ENCODE data around the gene PRCD.
"Not testable (repeated sequence)": the region's sequence is repeated elsewhere in the genome, so short reads cannot be mapped to it uniquely, and the experiment has no call there.

The PRCD gene

GRCh38 chr17:76504117-76504516, 35.7 kb upstream of the PRCD start:
- DNase-seq: no peak

- peak; percentile 69 to 82 (median 78) for DNase-seq
Observed at GRCh38 chr17:76506408-76507345, 33.2 kb upstream of the PRCD start.

GRCh38 chr17:76508472-76509063, 31.3 kb upstream of the PRCD start:
- DNase-seq: not testable (repeated sequence)

- no peak for DNase-seq
Observed at GRCh38 chr17:76510831-76511244, 29.0 kb upstream of the PRCD start.

- DNase-seq: peak in 2 of 5 experiments; percentile 8 to 68
Observed at GRCh38 chr17:76511668-76512365, 28.0 kb upstream of the PRCD start.

- DNase-seq: no peak
Observed at GRCh38 chr17:76512366-76513305, 27.2 kb upstream of the PRCD start.

DNA sequence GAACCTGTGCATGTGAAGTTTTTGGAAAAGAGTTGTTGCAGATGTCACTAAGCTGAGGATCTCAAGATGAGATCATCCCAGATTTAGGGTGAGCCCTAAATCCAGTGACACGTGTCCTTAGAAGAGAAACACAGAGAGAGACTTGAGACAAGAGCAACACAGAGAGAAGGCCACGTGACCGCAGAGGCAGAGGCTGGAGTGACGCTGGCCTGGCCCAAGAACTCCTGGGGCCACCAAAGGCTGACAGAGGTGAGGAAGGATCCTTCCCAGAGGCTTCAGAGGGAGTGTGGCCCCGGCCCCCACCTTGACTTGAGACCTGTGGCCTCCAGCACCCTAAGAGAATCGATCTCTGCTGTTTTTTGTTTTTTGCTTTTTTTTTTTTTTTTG, 26.5 kb upstream of the PRCD start:
- DNase-seq: no peak

- DNase-seq: not testable (repeated sequence)
Observed at GRCh38 chr17:76514355-76514754, 25.5 kb upstream of the PRCD start.

GRCh38 chr17:76515274-76515949, 24.4 kb upstream of the PRCD start:
- peak; percentile 44 to 98 (median 74) for DNase-seq

DNA sequence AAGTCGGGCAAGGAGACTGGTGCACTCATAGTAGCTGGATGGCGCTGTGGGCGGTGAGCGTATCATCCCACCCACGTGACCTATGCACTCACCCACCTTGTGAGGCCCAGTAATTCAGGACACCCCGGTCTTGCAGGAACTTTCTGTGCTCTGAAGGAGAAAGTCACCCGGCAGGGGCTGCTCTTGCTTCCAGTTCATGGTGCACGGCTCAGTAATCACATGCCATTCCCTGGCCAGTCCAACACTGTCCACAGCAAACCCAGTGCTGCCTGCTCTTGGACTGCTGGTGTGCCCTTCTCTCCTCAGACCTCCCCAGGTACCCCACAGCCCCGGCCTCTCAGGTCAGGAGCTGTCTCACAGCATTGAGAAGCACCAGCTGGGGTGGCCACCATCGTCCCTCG, 22.2 kb upstream of the PRCD start:
- DNase-seq: no peak

DNA sequence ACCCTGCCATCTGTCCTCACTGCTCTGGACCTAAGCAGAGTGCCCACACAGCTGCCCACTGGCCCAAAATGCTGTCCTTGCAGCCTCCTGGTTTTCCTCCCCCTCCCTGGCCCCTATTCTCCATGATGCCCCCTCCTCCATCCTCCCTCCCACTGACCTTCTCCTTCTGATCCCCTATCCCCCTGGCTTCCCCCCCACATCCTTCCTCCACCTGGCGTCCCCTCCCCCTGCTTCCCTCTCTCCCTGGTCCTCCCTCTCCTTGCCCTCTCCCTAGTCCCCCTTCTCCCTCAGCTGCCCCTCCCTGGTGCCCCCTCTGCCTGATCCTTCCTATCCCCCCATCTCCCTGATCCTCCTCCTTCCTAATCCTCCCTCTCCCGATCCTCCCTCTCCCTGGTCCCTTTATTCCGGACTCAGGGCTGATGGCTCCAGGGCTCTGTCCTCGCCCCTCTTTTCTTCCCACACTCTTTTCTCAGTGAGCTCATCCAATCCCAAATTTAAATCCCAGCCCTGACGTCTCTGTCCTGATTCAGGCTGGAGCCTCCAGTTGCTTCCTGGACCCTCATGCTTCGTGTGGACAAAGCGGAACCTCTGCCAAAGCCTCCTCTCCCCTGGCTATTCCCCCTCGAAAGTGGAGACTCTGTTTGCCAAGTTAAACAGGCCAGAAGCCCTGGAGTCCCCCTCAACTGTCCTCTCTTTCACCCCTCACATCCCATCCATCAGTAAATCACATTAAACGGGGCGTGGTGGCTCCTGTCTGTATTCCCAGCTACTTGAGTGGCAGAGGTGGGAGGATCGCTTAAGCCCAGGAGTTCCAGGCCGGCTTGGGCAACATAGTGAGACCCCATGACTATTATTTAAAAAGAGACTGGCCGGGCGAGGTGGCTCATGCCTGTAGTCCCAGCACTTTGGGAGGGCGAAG, 20.5 kb upstream of the PRCD start:
- DNase-seq: no peak

DNA sequence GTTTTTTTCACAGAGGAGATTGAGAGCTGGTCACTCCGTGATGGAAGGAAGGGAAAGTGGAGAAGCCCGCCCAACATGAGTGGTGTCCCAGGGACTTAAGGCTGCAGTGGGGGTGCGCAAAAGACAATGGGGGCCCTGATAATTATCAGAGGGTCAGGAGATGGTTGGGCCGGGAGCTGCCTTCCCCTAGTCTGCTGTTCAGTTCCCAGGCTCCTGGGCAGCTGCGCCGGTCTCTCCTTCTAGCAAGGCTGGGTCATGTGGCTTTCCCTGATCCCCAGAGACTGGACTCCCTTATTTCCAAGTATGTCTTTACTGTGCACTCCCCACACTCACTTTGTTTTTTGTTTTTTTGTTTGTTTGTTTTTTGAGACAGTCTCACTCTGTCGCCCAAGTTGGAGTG, 18.6 kb upstream of the PRCD start:
- DNase-seq: no peak

GRCh38 chr17:76521683-76522082, 18.2 kb upstream of the PRCD start:
- DNase-seq: not testable (repeated sequence)

DNA sequence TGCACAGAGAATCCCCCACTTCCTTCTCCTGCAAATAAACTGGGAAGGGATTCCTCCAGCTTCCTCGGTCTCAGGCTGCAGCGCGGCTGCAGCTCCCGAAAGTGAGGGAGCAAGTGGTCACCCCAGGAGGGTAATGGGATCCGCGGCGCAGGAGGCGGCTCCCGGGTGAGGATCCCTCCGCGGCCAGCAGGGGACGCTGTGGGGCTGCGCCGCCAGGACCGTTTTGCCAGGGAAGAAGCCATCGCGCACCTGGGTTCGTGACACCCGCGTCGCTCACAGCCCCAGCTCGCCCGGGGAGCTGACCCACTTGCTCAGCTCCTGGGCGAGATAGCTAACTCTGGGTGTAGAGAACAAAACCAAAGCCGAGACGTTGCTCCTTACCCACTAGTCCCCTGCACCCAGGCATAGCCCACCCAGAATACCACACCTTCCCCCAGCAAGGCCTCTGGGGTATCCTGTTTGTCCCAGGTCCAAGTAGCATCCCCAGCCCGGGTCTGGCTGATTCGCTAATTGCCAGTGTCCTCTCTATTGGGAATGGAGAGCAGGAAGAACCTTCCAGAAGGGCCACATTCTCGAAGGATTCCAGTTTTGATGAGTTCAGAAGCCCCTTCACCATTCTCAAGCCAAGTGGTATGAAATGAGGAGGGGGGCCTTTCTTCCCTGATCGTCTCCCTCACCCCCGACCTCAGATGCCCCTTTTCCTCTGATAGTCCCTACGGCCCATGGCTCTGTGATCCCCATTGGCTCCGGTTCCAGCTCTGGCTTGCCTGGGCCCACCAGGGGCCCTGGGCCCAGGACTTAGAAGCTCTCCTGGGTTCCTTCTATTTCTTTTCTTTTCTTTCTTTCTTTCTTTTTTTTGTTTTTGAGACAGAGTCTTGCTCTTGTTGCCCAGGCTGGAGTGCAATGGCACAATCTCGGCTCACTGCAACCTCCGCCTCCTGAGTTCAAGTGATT, 16.5 kb upstream of the PRCD start:
- DNase-seq: peak; percentile 69 to 78 (median 74)

GRCh38 chr17:76524598-76525512, 15.0 kb upstream of the PRCD start:
- no peak for DNase-seq

DNA sequence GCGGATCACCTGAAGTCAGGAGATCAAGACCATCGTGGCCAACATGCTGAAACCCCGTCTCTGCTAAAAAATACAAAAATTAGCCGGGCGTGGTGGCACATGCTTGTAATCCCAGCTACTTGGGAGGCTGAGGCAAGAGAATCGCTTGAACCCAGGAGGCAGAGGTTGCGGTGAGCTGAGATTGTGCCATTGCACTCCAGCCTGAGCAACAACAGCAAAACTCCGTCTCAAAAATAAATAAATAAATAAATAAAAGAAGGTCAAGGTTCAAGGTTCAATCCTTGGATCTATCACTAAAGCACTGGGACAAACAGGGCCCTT, 14.4 kb upstream of the PRCD start:
- DNase-seq: not testable (repeated sequence)

GRCh38 chr17:76527016-76527415, 12.8 kb upstream of the PRCD start:
- DNase-seq: not testable (repeated sequence)

DNA sequence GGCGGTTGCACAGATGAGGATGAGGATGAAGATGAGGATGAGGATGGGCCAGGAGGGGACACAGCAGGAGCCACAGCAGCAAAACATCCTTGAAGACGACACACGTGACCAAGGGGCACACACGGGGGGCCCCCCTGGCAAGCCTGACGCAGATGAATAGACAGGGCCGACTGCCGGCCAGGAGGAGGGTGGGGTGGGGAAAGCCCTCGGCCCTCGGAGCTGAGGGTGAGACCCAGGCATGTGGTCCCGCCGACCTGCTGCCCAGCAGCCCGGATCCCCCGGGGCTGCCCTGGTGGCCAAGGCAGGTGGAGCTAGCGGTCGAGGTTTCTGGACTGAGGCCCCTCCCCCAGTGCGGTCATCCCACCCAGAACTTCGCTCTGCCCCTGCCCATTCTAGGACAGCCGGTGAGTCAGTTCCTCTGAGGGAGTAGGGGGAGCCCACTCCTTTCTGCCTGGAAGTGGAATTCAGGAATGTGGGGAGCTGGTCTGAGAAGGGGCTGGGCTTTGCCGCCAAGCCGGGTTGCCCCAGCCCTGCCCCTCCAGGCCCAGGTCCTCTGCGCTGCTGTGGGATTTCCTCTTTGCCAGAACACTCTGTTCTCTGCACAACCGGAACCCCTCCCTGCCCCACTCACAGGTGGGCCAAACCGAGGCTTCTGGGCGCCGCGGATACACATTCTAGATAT, 12.3 kb upstream of the PRCD start:
- DNase-seq: peak in 1 of 5 experiments; percentile 39
